ENCODE data around the gene OSTN. TPM values are rescaled to one million over a fixed set of nuclear protein-coding genes. Genes with fewer than 3 reads are reported as not detected.
A peak's percentile ranks its signal among the peaks of the same experiment; 100 is the strongest.

OSTN gene
- total and polyA plus RNA-seq, 9 of the 15 experiments (the other 6 are each of a cell fraction or from before 2014, with no cell fraction given) = not detected

- H3K9me3 ChIP-seq (replicated peaks; ENCODE audit: control insufficient read depth, insufficient read depth, low read depth, low read length) = no peaks in the 10 kb centered on the region
- H3K9ac ChIP-seq (ENCODE audit: insufficient read depth in 1 of 2, low read depth in 2 of 2, low read length in 2 of 2) = no peak overlapping the region
- no peak overlapping the region for H3K4me3 ChIP-seq
- ChIA-PET CTCF (ENCODE audit: low intra/inter-chr PET ratio) (no interaction called here), POLR2A (interaction anchor here (0.7 kb wide), 1 partner anchor 15 kb away, joined by 3 read pairs; no protein-coding TSS in a partner anchor)
- no peak overlapping the region for H2AFZ ChIP-seq (ENCODE audit: low read depth, low read length)
- no peak overlapping the region for H3K4me2 ChIP-seq (ENCODE audit: insufficient read depth, low read length)
- no peaks in the 10 kb centered on the region for H3K9me1 ChIP-seq (ENCODE audit: control insufficient read depth, insufficient read depth, low read length)
- no peaks in the 10 kb centered on the region for H3K79me2 ChIP-seq (ENCODE audit: control insufficient read depth, insufficient read depth, low read length)
- no TSS peak for BruUV-seq (replicated peaks)
- no peak overlapping the region for H3K27ac ChIP-seq (ENCODE audit: extremely low read depth, low read depth, low read length)
- ATAC-seq (no peak), FAIRE-seq (no peak), DNase-seq (ENCODE audit: extremely low read depth in 1 of 4, low spot score in 3 of 4) (no peak)
- intact Hi-C loops (cut with micrococcal nuclease) = no loop called here
- WGBS (ENCODE audit: insufficient coverage, low coverage, missing lambda C conversion rate) = under 1% methylated on average over 11 of the region's 11 CpGs
- no peaks in the 10 kb centered on the region for H4K20me1 ChIP-seq (replicated peaks; ENCODE audit: control insufficient read depth, insufficient read depth, low read length)
- no peaks in the 10 kb centered on the region for H3K36me3 ChIP-seq (ENCODE audit: control insufficient read depth, insufficient read depth, low read length)
- in situ Hi-C loops (cut with MboI) = no loop called here
- peaks cover 0 to 5% of the 10 kb centered on the region in 2 experiments; a peak in 2 of 5 replicates for H3K27me3 ChIP-seq (ENCODE audit: control insufficient read depth in 2 of 2, insufficient read depth in 2 of 2, low read length in 2 of 2)
- H3K4me1 ChIP-seq (replicated peaks in 1 of 2; ENCODE audit: control insufficient read depth in 2 of 2, insufficient read depth in 2 of 2, low read length in 2 of 2) = no peaks in the 10 kb centered on the region
- no peak for TF ChIP-seq NR4A1 (CRISPR knock-in tag; IDR thresholded peaks at IDR 0.05)
- TF ChIP-seq NR4A1 (tag; IDR thresholded peaks at IDR 0.05) = no peak
- no peak for TF ChIP-seq FOXP1 (CRISPR knock-in tag; IDR thresholded peaks at IDR 0.05)
- TF ChIP-seq DEAF1 (CRISPR knock-in tag; IDR thresholded peaks at IDR 0.05) = no peak
- TF ChIP-seq ZBTB40 (IDR thresholded peaks at IDR 0.05) = peak; percentile 78
- TF ChIP-seq ZBTB40 (CRISPR knock-in tag; IDR thresholded peaks at IDR 0.05) = no peak
- no peak for TF ChIP-seq PYGO2 (tag; IDR thresholded peaks at IDR 0.05)
- no peak for TF ChIP-seq E2F6 (IDR thresholded peaks at IDR 0.05; ENCODE audit: borderline replicate concordance in 1 of 2, extremely low read depth in 1 of 2, insufficient read depth in 1 of 2, insufficient read length in 1 of 2, low read depth in 1 of 2, low read length in 1 of 2, poor library complexity in 1 of 2, severe bottlenecking in 1 of 2)
These were observed 61.6 kb downstream of the OSTN start for GRCh38 chr3:191260431-191261303.

Measured in K562 (cell line).